Measurements from ENCODE around the gene LUZP2.

DNA sequence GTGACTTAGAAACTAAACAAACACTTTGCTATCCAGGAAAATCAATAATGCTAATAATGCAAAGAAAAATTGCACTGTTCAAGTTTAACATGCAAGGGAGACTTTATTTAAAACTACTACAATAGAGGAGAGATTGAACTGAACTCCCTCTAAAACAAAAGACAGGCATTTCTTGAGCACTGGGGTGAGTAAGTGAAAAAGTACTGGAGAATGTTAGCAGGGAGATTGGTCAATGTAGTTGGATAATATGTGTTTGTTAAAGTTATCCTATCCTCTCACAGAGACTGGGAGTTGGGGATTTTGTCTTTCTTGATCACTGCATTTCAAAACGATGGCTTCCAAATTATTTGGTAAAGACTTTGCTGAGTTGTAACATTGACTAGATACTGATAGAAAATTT, 77.6 kb downstream of the LUZP2 start:
- no peak for TF ChIP-seq EZH2 (IDR thresholded peaks at IDR 0.05; ENCODE audit: borderline replicate concordance, low read length)
- TF ChIP-seq, protein P1, sequence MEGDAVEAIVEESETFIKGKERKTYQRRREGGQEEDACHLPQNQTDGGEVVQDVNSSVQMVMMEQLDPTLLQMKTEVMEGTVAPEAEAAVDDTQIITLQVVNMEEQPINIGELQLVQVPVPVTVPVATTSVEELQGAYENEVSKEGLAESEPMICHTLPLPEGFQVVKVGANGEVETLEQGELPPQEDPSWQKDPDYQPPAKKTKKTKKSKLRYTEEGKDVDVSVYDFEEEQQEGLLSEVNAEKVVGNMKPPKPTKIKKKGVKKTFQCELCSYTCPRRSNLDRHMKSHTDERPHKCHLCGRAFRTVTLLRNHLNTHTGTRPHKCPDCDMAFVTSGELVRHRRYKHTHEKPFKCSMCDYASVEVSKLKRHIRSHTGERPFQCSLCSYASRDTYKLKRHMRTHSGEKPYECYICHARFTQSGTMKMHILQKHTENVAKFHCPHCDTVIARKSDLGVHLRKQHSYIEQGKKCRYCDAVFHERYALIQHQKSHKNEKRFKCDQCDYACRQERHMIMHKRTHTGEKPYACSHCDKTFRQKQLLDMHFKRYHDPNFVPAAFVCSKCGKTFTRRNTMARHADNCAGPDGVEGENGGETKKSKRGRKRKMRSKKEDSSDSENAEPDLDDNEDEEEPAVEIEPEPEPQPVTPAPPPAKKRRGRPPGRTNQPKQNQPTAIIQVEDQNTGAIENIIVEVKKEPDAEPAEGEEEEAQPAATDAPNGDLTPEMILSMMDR (IDR thresholded peaks at IDR 0.05; ENCODE audit: low read length): no peak
